RKO (cell line): ENCODE results near the gene THOP1.

Source experiments
- DNase-seq: peaks from one replicate; pipeline ENCODE4 v3.0.0-alpha.2; 2016; ENCODE audit warnings: low spot score

The THOP1 gene

GRCh38 chr19:2854849-2855248 lies 69.5 kb downstream of the THOP1 start:
- no peak for DNase-seq

GRCh38 chr19:2856457-2857050 lies 71.3 kb downstream of the THOP1 start:
- DNase-seq: no peak

GRCh38 chr19:2858864-2859263 lies 73.6 kb downstream of the THOP1 start:
- no peak for DNase-seq

GRCh38 chr19:2863816-2864215 lies 78.5 kb downstream of the THOP1 start:
- no peak for DNase-seq
